GM19324 (cell line): ENCODE data around the gene DAAM1.

ENCODE experiments used
- ATAC-seq: cut with Tn5 transposase; IDR thresholded peaks from one replicate; pipeline ENCODE4 v1.9.1; 2021; ENCODE audit warnings: mild to moderate bottlenecking, moderate library complexity; ENCODE audit not compliant: unreplicated experiment, low FRiP score

DAAM1 gene

DNA sequence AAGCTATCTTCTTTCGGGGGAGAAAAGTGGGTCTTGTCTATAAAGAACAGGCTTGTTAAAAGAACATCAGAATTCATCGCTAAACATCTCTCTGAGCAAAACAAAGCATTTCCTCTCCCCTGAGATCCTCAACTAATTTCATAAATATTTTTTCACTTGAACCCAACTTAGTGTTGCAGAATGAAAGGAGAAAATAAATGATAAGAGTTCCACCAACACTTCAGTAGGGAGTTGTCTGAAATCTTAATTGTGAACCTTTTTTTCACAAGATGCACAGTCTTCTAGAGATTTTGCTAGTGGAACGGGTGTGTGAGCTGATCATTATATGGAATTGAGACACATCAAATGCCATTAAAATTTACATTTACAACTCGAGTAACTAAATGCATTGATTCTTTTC, 1.3 kb upstream of the DAAM1 start:
- no peak for ATAC-seq

DNA sequence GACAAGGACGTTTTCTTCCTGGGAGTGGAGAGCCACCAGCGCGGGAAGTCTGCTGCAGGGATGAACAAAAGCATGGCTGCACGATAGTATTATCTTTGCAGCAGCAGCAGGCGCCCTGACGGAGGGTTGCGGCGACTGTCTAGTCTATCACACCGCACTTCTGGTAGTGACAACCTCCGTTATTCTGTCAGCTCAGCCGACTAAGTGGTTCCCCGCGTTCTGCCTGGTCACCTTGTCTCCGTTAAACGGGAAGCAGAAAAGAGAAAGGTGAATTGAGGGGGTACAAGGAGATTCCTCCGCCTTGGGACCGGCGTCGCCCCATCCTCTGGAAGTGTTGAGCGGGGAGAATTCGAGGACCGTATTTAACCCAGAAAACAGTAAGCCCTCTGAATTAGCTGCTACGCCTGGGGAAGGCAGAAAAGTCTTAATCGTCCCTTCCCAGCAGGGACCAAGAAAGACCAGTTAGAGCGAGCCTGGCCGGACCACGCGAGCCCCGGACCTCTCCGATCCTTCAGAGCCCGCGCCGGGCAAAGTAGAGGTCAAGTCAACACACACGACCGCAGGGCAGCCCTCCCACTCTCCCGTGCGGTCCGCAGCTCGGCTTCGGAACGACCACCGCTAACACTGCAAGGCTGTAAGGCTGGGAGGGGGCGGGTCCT, 536 bp upstream of the DAAM1 start:
- ATAC-seq, result peak; percentile 11

DNA sequence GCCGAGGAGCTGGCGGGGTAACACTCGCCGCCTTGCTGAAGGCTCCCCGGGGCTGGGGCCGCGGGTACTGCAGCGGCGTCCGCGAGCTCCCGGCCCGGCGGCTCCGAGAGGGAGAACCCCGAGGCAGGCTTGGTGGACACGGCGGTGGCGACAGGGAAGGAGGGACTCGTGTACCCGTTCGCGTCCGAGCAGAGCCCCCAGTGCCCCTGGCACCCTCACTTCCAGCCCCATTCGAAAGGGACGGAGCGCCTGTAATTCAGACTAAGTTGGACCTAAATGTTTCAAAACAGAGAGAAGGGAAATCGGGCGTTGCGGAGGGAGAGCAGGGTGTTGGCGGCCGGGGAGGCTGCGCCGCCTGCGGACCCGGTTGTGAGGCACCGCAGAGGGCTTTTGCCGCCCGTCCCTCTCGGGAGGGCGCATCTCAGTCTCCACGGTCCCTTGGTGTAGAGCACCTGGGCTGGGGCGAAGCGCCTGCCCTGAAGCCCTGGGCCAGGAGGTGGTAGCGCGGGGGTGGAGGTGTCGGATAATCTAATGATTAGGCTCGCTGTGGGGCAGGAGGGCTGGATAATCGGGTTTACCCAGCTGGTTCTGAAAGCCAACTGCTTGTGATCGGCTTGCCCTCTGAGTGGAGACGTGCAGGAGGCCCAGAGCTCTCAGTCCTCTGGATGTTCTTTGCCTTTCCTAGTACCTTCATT, 771 bp downstream of the DAAM1 start:
- peak; percentile 24 for ATAC-seq

DNA sequence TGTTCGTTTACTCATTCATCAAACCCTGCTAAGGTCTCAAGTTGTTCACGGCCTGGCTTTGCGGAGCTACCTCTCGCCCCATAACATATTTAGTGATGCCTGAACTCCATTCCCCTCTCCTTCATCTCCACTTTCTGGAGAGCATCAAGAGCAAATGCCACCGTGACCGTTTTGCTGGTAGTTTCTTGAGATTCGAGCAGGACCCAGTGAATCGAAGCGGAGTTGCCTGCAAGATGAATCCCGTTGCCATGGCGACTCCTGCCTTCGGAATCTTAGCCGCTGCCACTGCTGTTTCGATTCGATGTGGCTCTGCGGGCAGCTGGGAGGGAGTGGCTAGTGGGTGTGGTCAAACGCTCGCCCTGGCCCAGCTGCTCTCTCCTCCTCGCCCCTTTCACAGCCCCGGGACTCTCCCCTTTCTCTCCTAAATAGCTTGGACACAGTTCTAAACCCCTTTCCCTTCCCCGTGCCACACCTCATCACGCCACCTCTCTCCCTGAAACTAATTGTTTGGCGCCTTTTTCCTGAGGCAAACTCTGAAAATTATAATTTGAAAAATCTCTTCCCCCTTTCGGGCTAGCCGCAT, 1.4 kb downstream of the DAAM1 start:
- ATAC-seq, result peak; percentile 54

DNA sequence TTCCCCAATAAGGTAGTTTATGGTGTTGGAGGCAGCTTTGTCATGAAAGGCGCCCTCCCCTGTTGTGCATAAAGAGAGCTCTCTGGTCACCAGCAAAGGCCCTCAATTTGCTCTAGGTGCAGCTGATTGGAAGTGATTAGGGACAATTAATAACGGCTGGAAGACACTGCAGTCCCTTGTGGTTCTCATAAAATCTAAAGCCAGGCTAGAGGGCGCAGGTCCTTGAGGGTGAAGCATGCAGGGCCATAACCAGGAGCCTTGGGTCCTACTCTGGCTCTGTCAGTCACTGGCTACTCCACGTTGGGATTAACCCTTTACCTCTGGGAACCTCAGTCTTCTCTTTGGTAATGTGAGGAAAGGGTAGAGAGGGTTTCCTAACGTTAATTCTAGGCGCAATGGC, 1.9 kb downstream of the DAAM1 start:
- no peak for ATAC-seq

DNA sequence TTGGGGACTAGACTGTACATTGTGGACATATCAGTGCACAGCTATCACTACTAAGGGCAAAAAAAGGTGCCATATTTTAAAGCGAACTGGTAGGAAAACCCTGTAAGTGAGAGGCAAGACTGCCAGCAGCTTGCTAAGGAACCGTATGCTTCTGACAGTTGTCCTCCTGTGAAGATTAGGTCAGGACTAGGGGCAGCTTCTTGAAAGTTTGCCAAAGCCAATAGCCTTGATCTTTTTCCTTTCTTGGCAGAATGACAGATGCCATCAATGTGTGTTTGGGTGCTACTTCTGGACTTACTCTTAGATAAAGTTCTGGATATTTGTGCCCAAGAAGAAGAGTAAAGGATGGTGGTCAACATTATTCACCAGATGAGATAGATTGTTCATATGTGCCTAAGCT, 7.4 kb downstream of the DAAM1 start:
- no peak for ATAC-seq

DNA sequence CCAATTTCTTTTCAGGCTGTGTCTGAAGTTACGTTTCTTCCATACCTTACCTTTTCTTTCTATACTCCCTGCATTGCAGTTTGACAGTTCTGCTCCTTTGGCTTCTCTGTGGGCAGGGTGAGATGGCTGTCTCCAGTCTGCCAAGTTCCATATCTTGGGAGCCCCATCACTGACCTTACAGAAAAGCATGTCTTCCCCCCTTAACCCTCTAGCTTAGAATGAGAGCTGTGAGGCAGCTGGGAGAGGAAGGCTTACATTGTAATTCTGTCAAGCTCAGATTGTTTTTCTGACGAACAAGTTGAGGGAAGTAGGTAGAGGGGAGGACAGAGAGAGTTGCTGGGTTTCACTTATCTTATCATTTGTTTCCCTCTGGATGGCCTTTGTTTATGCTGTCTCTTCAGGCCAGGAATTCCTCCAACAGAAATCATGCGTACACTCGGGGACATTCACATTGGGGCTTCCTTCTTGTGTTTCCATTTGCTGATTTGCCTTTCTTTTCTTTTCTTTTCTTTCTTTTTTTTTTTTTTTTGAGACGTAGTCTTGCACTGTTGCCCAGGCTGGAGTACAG, 9.3 kb downstream of the DAAM1 start:
- no peak for ATAC-seq

DNA sequence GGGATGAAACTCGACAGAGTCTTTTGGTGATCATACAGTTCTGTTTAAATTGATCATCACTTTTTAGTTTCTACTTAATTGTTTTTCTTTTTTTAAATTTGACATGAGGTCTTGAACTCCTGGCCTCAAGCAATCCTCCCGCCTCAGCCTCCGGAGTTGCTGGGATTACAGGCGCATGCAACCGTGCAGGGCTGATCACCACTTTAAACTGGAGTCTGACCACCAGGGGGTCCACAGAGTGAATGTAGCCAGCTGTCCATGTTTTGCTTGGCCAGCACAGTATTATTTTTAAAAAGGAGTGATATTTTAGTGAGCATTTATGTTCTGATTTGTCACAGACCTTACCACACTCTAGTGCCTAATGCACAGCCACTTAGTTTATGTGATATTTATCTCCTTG, 10.7 kb downstream of the DAAM1 start:
- no peak for ATAC-seq

DNA sequence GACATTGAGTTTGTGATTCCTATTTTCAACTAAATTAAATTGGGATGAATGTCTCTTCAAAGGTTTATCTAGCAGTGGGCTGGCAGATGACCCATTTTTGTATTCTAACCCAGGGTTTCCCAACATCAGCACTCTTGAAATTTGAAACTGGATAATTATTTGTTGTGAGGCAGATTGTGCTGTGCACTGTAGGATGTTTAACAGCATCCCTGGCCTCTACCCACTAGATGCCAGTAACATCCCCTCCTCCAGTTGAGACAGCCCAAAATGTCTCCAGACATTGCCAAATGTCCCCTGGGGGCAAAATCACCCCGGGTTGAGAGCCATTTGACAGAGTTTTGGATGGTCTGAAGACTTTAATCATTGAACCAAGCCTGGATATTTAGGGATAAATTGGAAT, 11.1 kb downstream of the DAAM1 start:
- ATAC-seq, result no peak

DNA sequence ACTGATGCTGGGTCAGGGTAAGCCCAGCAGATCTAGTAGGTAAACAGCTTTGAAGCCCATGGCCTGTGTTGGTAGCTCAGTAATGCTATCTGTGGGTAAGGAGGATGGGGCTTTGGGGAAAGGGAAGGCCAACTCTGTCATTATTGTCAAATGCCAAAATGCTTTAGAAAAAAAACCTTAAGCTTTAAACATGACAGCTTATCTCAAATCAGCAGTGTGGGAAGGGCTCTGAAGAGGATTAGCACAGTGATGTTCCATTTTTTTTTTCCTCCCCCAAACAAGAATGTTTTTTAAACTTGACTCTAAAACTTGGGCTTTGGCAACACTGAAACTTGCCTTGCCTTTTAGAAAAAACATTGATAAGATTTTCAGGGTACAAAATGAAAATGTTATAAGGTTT, 11.7 kb downstream of the DAAM1 start:
- ATAC-seq, result no peak

DNA sequence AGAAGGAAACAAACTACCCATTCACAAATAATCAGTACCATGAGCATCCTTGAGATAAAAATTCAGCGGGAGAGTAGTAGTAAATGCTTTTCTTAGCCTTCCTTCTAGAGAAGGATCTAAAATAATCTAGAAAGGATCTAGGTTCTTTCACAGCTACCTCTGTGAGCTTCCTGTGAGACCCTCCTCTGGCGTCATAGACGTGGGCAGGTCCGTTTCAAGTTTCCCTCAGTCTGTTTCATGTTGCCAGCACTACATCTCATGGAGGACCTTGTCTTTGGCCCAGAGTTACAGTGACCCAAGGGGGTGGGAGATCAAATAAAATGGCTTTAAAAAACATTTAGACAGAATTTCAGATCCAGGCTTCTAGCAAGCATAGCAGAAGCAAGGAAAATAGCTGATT, 13.6 kb downstream of the DAAM1 start:
- no peak for ATAC-seq

DNA sequence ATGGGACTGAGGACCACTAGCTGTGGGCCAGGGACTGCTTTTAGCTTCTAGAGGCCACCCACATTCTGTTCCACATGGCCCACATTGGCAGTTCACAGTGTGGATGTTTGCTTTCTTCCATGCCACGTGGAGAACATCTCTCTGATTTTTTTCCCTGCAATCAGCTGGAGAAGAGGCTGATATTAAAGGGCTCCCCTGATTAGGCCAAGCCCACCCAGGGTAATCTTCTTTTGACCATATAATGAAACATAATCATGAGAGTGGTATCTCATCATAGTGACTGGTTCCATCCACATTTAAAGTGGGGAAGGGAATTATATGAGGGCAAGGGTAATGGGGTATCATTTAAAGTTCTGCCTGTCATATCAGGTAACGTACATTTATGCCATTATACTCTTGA, 15.8 kb downstream of the DAAM1 start:
- ATAC-seq, result no peak

DNA sequence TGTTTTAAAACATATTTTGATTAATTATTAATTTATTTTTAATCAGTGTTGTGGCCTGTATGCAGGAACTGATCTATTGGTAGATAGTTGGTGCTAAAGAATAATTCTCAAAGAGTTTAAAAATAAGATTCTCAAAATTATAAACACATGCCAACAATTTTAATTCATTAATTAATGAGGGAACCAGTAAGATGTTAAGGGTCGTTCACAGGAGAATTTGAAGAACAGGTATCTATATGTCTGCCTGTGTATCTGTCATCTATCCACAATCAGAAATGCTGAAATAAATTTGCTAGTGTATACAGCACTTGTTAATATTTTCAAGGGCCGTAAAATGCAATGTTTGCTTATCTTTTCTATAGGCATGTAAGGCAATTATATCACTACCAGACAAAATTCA, 18.4 kb downstream of the DAAM1 start:
- no peak for ATAC-seq

DNA sequence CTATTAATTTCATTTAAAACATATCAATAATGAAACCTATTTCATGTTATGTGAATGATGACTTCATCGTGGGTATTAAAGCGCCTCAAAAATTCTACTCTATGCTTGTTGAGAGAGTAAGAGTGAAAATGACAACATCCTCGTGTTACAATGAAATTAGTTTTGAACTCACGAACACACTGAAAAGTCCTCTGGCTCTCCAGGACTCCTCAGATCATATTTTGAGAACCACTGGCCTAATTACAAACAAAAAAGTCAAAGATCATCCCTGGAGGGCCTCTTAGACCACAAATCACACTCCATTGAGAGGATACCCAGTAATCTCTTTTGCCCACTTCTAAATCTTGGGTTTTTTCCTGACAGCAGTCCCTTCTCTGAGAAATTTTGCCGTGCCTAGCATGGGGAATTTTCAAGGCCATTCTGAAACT, 19.1 kb downstream of the DAAM1 start:
- no peak for ATAC-seq

DNA sequence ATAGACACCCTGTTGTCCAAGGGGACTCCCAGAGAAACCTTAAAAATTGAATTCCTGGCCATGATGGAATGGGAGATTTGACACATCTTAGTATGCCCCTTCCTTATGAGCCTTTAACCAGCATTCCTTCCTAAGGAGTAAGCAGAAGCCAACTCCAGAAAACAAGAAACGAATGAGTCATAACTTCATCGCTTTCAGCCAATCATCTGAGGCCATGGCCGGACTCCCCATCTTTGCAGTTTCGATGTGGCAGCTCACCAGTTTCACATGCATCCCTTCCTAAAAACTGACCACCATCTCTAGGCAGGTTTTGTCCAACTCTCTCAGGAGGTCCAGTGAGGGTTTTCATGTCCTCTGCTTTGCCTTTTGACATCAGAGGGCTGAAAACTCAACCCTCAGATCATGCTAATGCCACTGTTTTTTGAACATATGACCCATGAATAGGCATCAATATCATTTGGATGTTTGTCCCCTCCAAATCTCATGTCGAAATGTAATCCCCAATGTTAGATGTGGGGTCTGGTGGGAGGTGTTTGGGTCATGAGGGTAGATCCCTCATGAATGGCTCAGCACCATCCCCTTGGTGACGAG, 19.9 kb downstream of the DAAM1 start:
- no peak for ATAC-seq

DNA sequence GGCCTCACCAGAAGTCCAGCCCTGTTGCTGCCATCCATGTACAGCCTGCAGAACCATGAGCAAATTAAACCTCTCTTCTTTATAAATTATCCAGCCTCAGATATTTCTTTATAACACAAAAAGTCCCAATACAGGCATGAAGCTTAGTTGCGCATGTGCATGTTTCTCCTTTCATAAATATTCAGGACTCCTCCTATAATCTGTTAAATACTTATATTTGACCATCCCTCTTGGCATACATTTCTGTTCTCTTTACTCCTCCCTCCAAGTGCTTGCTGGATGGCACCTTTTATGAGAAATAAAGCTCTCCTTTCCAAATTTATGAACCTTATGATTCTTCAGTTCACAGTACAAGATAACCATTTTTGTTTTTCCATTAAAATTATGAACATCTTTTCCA, 20.5 kb downstream of the DAAM1 start:
- no peak for ATAC-seq

DNA sequence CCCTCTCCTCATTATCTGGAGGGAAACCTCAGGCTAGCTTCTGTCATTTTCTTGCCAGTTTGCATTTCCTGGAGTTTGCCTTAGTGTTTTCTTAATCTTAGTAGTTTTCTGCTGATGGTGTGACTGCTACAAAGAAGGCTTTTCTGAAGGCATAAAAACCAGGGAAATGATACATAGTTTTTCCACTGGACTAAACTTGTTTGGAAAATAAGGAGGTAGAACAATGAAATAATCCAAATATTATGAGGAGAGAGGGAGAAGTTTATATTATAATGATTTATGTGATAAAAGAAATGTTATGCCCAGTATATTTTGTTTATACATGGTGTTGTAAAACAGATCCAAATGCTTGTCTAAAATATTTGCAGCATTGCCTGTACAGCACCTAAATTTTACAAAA, 22.2 kb downstream of the DAAM1 start:
- no peak for ATAC-seq

DNA sequence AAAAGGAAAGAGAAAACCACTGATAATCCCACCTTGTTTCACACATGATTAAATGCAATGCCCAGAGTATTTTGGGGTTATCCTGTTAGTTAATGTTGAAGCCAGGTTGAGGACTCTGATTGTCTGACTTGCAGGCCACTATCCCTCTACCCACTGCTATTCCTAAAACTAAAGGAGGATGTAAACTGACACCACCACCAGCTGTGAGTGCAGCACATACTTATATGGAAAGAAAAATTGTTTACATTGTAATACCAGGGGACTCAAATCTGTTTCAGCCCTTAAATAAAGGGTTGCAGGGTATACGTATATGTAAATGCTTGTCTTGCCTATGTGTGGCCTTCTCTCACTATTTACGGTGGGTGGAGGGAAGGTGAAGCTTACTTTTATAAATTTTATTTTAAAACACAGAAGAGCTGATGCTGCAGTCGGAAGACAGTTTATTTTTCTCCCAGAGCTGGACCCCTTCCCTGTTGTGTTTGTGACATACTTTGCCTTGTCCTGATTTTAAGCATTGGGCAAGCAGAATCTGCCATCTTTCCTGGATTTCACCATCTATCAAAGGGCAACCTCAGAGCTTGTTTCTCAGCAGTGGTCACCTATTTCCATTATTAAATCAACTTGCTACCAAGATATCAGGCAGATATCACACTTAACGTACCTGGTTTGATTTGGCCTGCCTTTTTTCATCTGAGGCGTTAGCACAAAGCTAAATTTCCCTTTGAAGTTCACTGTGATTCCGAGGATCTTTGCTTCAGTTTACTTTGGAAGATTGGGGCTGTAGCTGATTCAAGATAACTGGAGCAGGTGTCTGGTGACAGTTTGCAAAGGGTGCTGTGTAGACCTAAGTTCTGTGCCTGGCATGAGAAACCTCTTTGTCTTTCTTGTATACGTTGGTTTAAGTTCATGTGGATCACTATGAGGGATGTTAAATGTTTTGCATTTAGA, 25.2 kb downstream of the DAAM1 start:
- ATAC-seq, result no peak

DNA sequence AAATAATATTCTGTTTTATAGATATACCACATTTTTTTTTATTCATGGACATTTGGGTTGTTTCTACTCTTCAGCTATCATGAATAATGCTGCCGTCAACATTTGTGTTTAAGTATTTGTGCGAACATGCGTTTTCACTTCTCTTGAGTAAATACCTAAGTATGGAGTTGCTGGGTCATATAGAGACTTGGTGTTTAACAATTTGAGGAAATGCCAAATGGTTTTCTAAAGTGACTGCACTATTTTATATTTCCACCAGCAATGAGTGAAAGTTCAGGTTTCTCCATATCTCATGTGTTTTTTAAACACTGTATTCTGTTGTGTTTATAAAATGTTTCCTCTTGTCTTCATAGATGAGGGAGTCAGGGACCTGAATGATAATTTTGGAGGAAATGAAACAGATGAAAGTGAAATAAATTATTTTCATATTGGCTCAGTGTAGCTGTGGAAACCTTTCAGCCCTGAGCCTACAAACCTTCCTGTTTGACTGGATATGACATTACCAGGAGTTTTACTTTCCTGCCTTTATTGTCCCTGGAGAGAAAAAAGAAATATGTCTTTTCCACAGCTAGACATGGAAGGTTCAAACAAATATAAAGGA, 26.3 kb downstream of the DAAM1 start:
- ATAC-seq, result no peak

DNA sequence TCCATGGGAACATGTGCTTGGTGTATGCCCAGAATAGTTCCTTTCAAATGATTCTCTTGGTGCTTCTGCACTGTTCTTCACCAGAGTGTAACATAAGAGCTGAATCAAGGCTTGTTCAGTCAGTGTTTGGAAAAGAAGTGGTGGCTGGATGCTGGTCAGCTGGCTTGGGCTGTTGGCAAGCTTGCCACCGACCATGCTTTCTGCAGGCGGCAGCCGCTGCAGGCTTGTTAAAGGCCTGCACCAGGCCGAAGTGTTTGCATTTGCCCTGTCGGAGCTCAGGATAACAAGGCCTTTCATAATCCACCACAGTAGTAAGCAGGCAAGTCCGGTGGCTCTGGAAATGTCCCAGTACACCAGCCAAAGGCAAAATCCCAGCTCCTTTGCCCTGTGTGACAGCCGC, 26.9 kb downstream of the DAAM1 start:
- ATAC-seq, result no peak
